Pancreas (tissue), 10 donors: ENCODE measurements around the gene MRPL46. TPM values are rescaled to one million over a fixed set of nuclear protein-coding genes. Genes with fewer than 3 reads are reported as not detected.

Source experiments
- ATAC-seq, 4 donors: fragments of 200-7000 bp; cut with Tn5 transposase; one replicate each; pipeline versions ENCODE4 v1.8.0 to v1.9.1; 2020; ENCODE audit warnings: mild to moderate bottlenecking in 4 of 4, moderate library complexity in 4 of 4
- DNase-seq, 6 donors: peaks; one replicate each; pipeline ENCODE4 v3.0.0-alpha.2; 2020
- FAIRE-seq: peaks from 2 replicates; lab custom pipeline; 2012; peaks lifted over from hg19 to GRCh38; lab: Jason Lieb, UNC
- H3K27ac ChIP-seq, 4 donors: fragments of 200-600 bp; sonication (generic); 1 replicate in 3 of 4; 2 replicates in 1 of 4; pipeline versions ENCODE4 v1.5.0 to v1.8.0; 2020
- H3K27me3 ChIP-seq, 4 donors: fragments of 200-600 bp; one replicate each; pipeline ENCODE4 v1.8.0; 2021
- H3K36me3 ChIP-seq, 3 donors: fragments of 200-600 bp; sonication (generic) in 1 of 3; one replicate each; pipeline versions ENCODE4 v1.5.0 to v1.8.0; 2020 to 2021
- H3K4me1 ChIP-seq, 3 donors: fragments of 200-600 bp; one replicate each; pipeline ENCODE4 v1.8.0; 2021
- H3K4me3 ChIP-seq, 4 donors: fragments of 200-600 bp; sonication (generic) in 2 of 4; one replicate each; pipeline versions ENCODE4 v1.5.0 to v1.8.0; 2020 to 2021
- H3K9me3 ChIP-seq, 4 donors: fragments of 200-600 bp; one replicate each; pipeline ENCODE4 v1.8.0; 2021
- CTCF ChIP-seq, 4 donors: fragments of 200-600 bp; sonication (generic) in 3 of 4; IDR thresholded peaks; one replicate each; pipeline versions ENCODE4 v1.5.0 to v1.8.0; 2021; ENCODE audit warnings: antibody characterized with exemption in 4 of 4
- WGBS, 2 donors: extraction: QIAGEN DNeasy Blood & Tissue Kit; methylation state at CpG; one replicate each; pipeline ENCODE4 v1.1.7; 2013; 5-methylcytosine and 5-hydroxymethylcytosine counted together
- intact Hi-C, 3 donors: fragments of 100-400 bp; cut with DNase I; formaldehyde crosslinking; loops; one replicate each; pipeline versions ENCODE4 v1.11.1 to v1.14.2; 2022
- polyA plus RNA-seq, 2 donors: library from polyadenylated mRNA; stranded (reverse); fragments of 200-250 nt; gene quantifications; one replicate each; pipeline ENCODE4 v1.2.3, GENCODE V29; 2013
- total RNA-seq, 6 donors: library from RNA; stranded (reverse); fragmentation: NEBNext Ultra II Directional in 4 of 6; extraction: Animal tissue kit (Norgen Biotek cat#: 25700) in 4 of 6; gene quantifications; one replicate each; pipeline versions ENCODE4 v1.2.1 to v1.2.4, GENCODE V29; 2021 to 2023
- donor health status: healthy with polysubstance abuse.
- donor health status: DM: no; HTN: no; CAD: no; lungs with moderate emphysema.
- donor health status: DM: no; HTN: no; CAD: no.
- donor health status: control.
- donor health status: control.
- donor health status: Bipolar disorder and iron deficiency.
- donor health status: DM: yes; HTN: yes; CAD: no.
- donor health status: DM: no; HTN: no; CAD: no.
- donor health status: DM: no; HTN: no; CAD: no.
- donor health status: DM: yes; HTN: yes; CAD: no.

MRPL46 gene
- total RNA-seq (10 to 100 TPM in 2 of 6 donors, 1 to 10 TPM in 4; 6.2 to 10.6 (median 7.4) TPM), polyA plus RNA-seq (10 to 100 TPM; 10.4 to 18.9 TPM)

GRCh38 chr15:88467073-88467934, at the start of gene MRPL46, which contains the start of gene MRPS11:
TSS of gene MRPL46 (minus strand) at chr15:88467388. CDS start at chr15:88467377, 11 bp downstream.
TSS of gene MRPS11 (plus strand) at chr15:88467708. CDS start at chr15:88467718, 10 bp downstream.
- ATAC-seq (peak; percentile 96 to 99 (median 98)), DNase-seq (peak; percentile 85 to 96 (median 88)), FAIRE-seq (no peak)
- TF ChIP-seq CTCF (IDR thresholded peaks at IDR 0.05) = no peak
- H3K4me3 ChIP-seq = peak within 1 kb of the TSS; percentile 74 to 92 (median 88)
- H3K27me3 ChIP-seq = no peaks in the 10 kb centered on the region
- H3K4me1 ChIP-seq = peaks cover 7 to 21% (median 14%) of the 10 kb centered on the region in 3 donors
- peaks cover 0 to 20% (median 3%) of the 10 kb centered on the region in 3 donors for H3K36me3 ChIP-seq
- intact Hi-C loops = no loop called here
- no peaks in the 10 kb centered on the region for H3K9me3 ChIP-seq
- 0% methylated on average over 55 of the region's 55 CpGs for WGBS, 2 donors
- peak within 1 kb of the TSS; percentile 87 to 96 (median 93) for H3K27ac ChIP-seq

GRCh38 chr15:88513195-88513594, 46.0 kb upstream of the MRPL46 start:
- intact Hi-C loops = no loop called here
- DNase-seq = no peak
- H3K27me3 ChIP-seq = no peaks in the 10 kb centered on the region
- 81 to 92% methylated on average over 5 of the region's 5 CpGs for WGBS, 2 donors
- H3K4me3 ChIP-seq = no peak overlapping the region
- H3K36me3 ChIP-seq = peaks cover 0 to 24% (median 3%) of the 10 kb centered on the region in 3 donors
- no peak for ATAC-seq
- H3K4me1 ChIP-seq = no peaks in the 10 kb centered on the region
- no peak overlapping the region for H3K27ac ChIP-seq
- FAIRE-seq = no peak
- TF ChIP-seq CTCF (IDR thresholded peaks at IDR 0.05) = no peak
- no peaks in the 10 kb centered on the region for H3K9me3 ChIP-seq

GRCh38 chr15:88512601-88513000, 45.4 kb upstream of the MRPL46 start:
- H3K9me3 ChIP-seq = no peaks in the 10 kb centered on the region
- 93% methylated on average over 5 of the region's 5 CpGs for WGBS, 2 donors
- ATAC-seq (no peak), DNase-seq (no peak), FAIRE-seq (no peak)
- no peaks in the 10 kb centered on the region for H3K4me1 ChIP-seq
- no peak overlapping the region for H3K27ac ChIP-seq
- intact Hi-C loops = no loop called here
- TF ChIP-seq CTCF (IDR thresholded peaks at IDR 0.05) = no peak
- H3K27me3 ChIP-seq = no peaks in the 10 kb centered on the region
- peaks cover 3 to 24% (median 4%) of the 10 kb centered on the region in 3 donors for H3K36me3 ChIP-seq
- no peak overlapping the region for H3K4me3 ChIP-seq

GRCh38 chr15:88512078-88512477, 44.9 kb upstream of the MRPL46 start:
- ATAC-seq (no peak), DNase-seq (no peak), FAIRE-seq (no peak)
- no peak for TF ChIP-seq CTCF (IDR thresholded peaks at IDR 0.05)
- Histone ChIP-seq H3K36me3 (peaks cover 3 to 24% (median 4%) of the 10 kb centered on the region in 3 donors), H3K9me3 (no peaks in the 10 kb centered on the region), H3K27ac (no peak overlapping the region), H3K4me3 (no peak overlapping the region), H3K27me3 (no peaks in the 10 kb centered on the region), H3K4me1 (no peaks in the 10 kb centered on the region)
- intact Hi-C loops = no loop called here
- WGBS, 2 donors = 81 to 84% methylated on average over 3 of the region's 3 CpGs
